Astrocyte of the spinal cord (primary cell): ENCODE results near the gene SERPINE1.

Source experiments
- DNase-seq: peaks from one replicate; pipeline ENCODE4 v3.0.0; 2011; ENCODE audit warnings: low read depth, low spot score
- H3K4me3 ChIP-seq: 2 replicates; pipeline ENCODE4 v1.5.1; 2011; ENCODE audit warnings: low read depth, mild to moderate bottlenecking, low read length, moderate library complexity
- in situ Hi-C: cut with HindIII; loops from 2 replicates; pipeline ENCODE4 v1.10.0; 2017; ENCODE audit warnings: low sequenced_read_pairs
- TF ChIP-seq, protein P1 (sequence below): IDR thresholded peaks from 2 replicates; pipeline ENCODE4 v1.5.1; 2012; ENCODE audit warnings: low read depth, mild to moderate bottlenecking, low read length, inconsistent platforms

SERPINE1 gene

DNA sequence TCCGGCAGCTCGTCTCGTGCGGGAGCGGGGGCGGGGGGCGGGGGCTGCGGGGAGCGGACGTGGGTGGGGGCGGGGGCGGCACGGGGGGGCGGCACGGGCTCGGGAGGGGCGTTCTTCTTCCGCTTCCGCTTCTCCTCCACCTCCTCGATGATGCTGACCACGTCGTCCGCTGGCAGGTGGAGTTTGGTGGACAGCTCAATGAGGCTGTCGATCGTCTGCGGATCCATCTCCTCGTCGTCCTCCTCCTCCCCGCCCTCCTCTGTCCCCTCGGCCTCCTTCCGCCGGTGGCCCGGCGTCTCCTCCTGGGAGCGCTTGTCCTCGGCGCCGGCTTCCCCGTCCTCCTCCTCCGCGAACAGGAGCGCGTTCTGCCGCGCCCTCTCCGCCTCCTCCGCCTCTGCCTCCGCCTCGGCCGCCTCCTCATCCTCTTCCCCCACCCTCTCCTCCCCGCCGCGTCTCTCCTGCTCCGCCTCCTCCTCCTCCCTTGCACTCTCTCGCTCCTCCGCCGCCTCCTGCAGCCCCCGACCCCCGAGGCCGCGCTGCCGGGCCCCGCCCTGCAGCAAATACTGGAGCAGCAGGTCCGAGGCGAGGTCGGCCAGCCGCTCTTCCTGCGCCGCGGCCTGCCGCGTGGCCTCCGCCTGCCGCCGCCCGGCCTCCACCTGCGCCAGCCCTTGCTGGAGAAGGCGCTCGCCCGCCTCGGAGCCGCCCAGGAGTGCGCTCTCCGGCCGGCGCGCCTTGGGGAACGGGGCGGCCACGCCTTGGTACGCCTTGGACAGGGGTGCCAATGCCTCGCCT lies 36.6 kb downstream of the SERPINE1 start:
- H3K4me3 ChIP-seq, result peak overlapping the region; percentile 27
- in situ Hi-C loops, result no loop called here
- DNase-seq, result no peak
- TF ChIP-seq, protein P1, sequence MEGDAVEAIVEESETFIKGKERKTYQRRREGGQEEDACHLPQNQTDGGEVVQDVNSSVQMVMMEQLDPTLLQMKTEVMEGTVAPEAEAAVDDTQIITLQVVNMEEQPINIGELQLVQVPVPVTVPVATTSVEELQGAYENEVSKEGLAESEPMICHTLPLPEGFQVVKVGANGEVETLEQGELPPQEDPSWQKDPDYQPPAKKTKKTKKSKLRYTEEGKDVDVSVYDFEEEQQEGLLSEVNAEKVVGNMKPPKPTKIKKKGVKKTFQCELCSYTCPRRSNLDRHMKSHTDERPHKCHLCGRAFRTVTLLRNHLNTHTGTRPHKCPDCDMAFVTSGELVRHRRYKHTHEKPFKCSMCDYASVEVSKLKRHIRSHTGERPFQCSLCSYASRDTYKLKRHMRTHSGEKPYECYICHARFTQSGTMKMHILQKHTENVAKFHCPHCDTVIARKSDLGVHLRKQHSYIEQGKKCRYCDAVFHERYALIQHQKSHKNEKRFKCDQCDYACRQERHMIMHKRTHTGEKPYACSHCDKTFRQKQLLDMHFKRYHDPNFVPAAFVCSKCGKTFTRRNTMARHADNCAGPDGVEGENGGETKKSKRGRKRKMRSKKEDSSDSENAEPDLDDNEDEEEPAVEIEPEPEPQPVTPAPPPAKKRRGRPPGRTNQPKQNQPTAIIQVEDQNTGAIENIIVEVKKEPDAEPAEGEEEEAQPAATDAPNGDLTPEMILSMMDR, result no peak

DNA sequence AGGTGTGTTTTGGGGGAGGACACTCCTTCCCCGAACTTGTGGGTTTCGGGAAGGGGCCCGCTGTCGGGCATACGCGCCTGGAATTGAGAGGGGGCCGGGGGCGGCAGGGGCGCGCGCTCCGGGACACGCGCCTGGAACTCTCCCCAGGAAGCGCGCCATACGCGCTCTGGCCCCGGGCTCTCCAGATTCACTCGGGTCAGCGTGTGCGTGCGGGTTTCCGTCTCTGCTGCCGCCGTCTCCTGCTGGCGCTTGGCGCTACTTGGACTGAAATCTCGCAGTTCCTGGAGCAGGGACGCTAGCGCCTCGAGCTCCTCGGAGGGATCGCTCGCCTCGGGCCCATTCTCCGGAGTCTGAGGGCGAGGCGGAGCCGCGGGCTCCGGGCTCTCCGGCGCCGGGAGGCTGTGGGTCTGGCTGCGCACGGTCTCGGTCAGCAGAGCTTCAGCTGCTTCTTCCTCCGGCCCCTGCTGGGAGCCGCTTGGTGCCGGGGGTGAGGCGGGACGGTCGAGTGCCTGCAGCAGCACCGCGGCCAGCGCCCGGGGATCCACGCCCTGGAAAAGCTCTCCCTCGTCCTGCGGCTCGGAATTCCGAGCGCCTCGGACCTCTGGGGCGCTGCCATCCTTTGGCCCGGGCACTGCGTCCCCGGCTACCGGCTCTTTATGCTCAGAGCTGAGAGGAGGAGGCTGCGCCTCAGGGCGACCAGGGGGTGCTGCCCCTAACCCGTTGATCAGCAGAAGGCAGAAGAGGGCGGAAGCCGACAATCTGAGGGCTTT lies 37.4 kb downstream of the SERPINE1 start:
- no peak overlapping the region for H3K4me3 ChIP-seq
- in situ Hi-C loops, result no loop called here
- TF ChIP-seq, protein P1, result no peak
- DNase-seq, result peak; percentile 59

DNA sequence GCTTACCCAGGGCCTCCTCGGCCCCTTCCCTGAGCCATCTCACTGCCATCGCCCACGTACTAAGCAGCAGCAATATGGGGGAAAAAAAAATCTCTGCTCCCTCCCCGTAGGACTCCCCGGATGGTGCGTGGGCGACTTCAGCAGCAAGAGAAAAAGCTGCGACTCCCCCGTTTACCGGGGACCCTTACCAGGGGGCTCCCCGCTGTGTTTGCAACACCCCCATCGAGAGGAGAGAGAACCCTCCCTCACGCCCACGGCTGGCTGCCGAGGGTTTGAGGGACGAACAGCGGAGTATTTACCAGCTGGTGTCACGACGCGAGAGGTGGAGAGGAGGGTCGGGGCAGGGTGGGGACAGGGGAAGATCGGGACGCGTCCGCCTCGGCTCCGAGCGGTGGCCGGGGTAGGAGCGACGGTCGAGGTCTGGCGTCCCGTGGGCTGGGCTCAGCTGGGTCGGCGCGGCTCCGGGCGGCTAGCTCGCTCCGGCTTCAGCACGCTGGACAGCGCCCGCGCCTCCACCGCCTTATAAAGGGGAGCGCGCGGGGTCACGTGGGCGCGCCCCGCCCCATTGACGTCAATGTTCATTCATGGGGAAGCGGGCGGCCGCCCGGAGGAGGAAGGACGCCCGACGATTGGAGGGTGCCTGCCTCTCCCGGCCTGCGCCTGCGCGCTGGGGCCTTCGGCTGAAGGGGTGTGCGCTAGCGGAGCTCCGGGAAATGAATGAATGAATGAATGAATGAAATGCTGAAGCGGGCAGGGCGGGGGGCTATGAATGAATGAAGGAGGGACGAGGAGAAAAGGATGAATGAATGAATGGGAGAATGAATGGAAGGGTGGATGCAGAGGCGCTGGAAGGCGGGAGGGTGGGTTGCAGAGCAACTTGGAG lies 38.4 kb downstream of the SERPINE1 start, which contains the start of gene VGF:
Gene VGF (minus strand): TSS at position 495 of the 883 bp plus-strand sequence. CDS start 726 bp downstream, outside the sequence.
- in situ Hi-C loops, result no loop called here
- TF ChIP-seq, protein P1, result no peak
- DNase-seq, result peak; percentile 93
- peak within 1 kb of the TSS; percentile 15 for H3K4me3 ChIP-seq

DNA sequence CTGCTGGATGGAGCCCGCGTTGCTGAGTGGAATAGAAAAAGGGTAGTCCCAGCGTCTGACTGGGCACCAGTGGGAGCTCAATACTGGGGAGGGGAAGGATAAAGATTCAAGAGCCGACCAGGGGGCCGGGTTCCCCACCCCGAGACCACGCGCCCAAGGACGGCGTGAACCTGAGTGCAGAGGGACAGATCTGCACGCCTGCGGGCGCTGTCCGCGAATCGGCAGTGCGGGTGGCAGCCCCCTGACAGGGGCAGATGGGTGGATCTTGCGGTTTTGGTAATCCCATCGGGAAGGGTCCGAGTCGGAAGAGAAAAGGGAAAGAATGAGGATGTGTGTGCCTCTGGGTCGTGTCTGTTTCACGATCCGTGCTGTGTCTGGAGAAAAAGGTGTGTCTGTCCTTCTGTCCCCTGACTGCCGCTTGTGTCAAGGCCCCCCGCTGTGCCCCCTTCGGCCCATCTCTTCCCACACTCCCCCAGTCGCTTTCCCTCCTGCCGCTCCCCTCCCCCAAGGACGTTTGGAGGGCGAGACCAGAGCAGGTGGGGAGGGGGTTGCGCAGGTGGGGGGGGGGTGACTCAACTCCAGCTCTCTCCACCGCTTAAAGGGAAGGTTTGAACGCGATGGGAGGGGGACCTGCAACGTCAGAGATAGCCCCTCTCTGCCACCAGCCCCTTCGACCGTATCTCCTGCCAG lies 39.2 kb downstream of the SERPINE1 start:
- no peak for DNase-seq
- TF ChIP-seq, protein P1, result no peak
- in situ Hi-C loops, result no loop called here
- H3K4me3 ChIP-seq, result peak overlapping the region; percentile 15

DNA sequence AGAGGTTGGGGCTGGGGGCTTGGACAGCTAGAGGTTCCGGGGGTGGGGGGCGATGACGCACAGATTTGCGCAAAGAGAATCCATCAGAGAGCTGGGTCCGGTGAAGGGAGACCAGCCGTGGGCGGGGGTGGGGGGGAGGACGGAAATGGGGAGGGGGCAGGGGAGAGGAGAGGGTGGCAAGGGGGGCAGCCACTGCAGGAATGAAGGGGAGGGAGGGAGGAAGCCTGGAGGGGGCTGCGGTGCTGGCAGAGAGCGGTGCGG lies 39.7 kb downstream of the SERPINE1 start:
- H3K4me3 ChIP-seq, result no peak overlapping the region
- TF ChIP-seq, protein P1, result no peak
- DNase-seq, result no peak
- in situ Hi-C loops, result no loop called here
